Thyroid gland (tissue), 4 donors: Measurements from ENCODE around the gene GNG12. TPM values are rescaled to one million over a fixed set of nuclear protein-coding genes. Genes with fewer than 3 reads are reported as not detected.
"Not testable (repeated sequence)": the region's sequence is repeated elsewhere in the genome, so short reads cannot be mapped to it uniquely, and the experiment has no call there.

Experiments
- DNase-seq, 2 donors: peaks; one replicate each; pipeline ENCODE4 v3.0.0-alpha.2; 2019
- H3K27ac ChIP-seq, 3 donors: fragments of 200-600 bp; sonication (generic); 1 replicate in 2 of 3; 2 replicates in 1 of 3; pipeline ENCODE4 v1.5.1; 2016 to 2019; ENCODE audit warnings: mild to moderate bottlenecking in 1 of 3, moderate library complexity in 1 of 3
- H3K27me3 ChIP-seq: fragments of 200-600 bp; sonication (generic); one replicate; pipeline ENCODE4 v1.5.1; 2019
- H3K36me3 ChIP-seq, 2 donors: fragments of 200-600 bp; sonication (generic); one replicate each; pipeline ENCODE4 v1.5.1; 2016 to 2019
- H3K4me1 ChIP-seq, 2 donors: fragments of 200-600 bp; sonication (generic); one replicate each; pipeline ENCODE4 v1.5.1; 2017 to 2019
- H3K4me3 ChIP-seq, 3 donors: fragments of 200-600 bp; sonication (generic); replicated peaks in 1 of 3; 1 replicate in 2 of 3; 2 replicates in 1 of 3; pipeline ENCODE4 v1.5.1; 2016; ENCODE audit warnings: mild to moderate bottlenecking in 1 of 3
- H3K9me3 ChIP-seq: fragments of 200-600 bp; sonication (generic); one replicate; pipeline ENCODE4 v1.5.1; 2017
- CTCF ChIP-seq, 6 experiments: fragments of 200-600 bp in 3 of 6; fragments of 450-650 bp in 3 of 6; sonication (generic) in 3 of 6; IDR thresholded peaks; one replicate each; pipeline ENCODE4 v1.5.1; 2016 to 2019; ENCODE audit warnings: antibody characterized with exemption in 6 of 6, mild to moderate bottlenecking in 2 of 6, inconsistent platforms in 1 of 6, moderate library complexity in 1 of 6
- POLR2A ChIP-seq, 2 donors: fragments of 450-650 bp; IDR thresholded peaks; one replicate each; pipeline ENCODE4 v1.6.1; 2017; ENCODE audit warnings: antibody characterized with exemption in 2 of 2, mild to moderate bottlenecking in 2 of 2, moderate library complexity in 1 of 2
- WGBS, 2 donors: methylation state at CpG; one replicate each; pipeline ENCODE4 v1.1.5; 2017; 5-methylcytosine and 5-hydroxymethylcytosine counted together
- intact Hi-C: fragments of 100-400 bp; cut with DNase I; formaldehyde crosslinking; loops from one replicate; pipeline ENCODE4 v1.15.1; 2023
- total RNA-seq, 4 donors: library from RNA; depleted of rRNA; stranded (reverse); fragments of >200 nt; gene quantifications; one replicate each; pipeline ENCODE4 v1.2.3, GENCODE V29; 2016

GNG12 gene
- total RNA-seq, 4 donors from 2014 or later = 100 to 155 (median 127) TPM

DNA sequence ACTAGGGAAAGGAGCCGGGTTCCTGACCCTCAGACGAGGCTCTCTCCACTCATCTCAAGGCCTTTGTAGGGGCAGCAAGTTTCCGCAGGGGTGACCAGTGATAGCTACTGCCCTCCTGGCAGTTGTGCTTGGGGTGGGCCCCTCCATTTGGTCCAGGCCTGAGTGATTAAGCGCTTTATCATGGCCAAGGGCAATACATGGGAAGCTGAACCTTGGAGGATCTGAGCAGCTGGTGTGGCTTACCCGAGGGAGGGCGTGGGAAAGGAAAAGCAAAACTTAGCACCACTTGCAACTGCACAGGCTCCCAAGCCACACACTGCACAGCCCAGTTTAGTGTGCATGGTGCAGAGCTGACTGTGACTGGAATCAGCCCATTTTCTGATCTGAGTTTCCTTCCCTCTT is 100.5 kb downstream of the GNG12 start:
- H3K27me3 ChIP-seq = no peaks in the 10 kb centered on the region
- TF ChIP-seq POLR2A (IDR thresholded peaks at IDR 0.05) = no peak
- no peak for TF ChIP-seq CTCF (IDR thresholded peaks at IDR 0.05)
- peaks cover 12 to 19% of the 10 kb centered on the region in 2 donors for H3K4me1 ChIP-seq
- H3K9me3 ChIP-seq = no peaks in the 10 kb centered on the region
- no peak for DNase-seq
- H3K4me3 ChIP-seq = no peak overlapping the region
- 73 to 84% methylated on average over 4 to 6 of the region's 6 CpGs for WGBS, 2 donors
- intact Hi-C loops = no loop called here
- no peaks in the 10 kb centered on the region for H3K36me3 ChIP-seq
- H3K27ac ChIP-seq = no peak overlapping the region

DNA sequence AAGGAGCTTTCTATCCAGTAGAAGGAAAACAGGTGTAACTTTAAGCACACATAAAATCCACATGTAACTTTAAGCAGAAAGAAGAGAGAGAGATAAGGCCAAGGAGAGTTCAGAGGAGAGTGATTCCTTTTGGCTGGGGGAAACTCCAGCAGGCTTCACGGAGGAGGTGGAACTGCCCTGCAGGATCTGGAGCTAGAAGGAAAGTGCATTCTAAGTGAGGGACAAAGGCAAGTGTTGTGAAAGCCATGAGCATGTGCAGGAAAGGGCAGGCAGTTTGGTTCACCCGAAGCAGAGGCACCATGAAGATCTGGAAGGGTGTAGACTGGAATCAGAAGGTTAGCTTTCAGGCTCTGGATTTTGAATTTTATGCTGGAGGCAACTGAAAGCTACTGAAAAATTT is 101.9 kb downstream of the GNG12 start:
- TF ChIP-seq POLR2A (IDR thresholded peaks at IDR 0.05) (no peak), CTCF (IDR thresholded peaks at IDR 0.05) (no peak)
- 88 to 93% methylated on average over 2 of the region's 2 CpGs for WGBS, 2 donors
- no peaks in the 10 kb centered on the region for H3K36me3 ChIP-seq
- no peaks in the 10 kb centered on the region for H3K9me3 ChIP-seq
- DNase-seq = no peak
- no peak overlapping the region for H3K4me3 ChIP-seq
- no peak overlapping the region for H3K27ac ChIP-seq
- intact Hi-C loops = no loop called here
- H3K27me3 ChIP-seq = no peaks in the 10 kb centered on the region
- H3K4me1 ChIP-seq = peaks cover 8 to 11% of the 10 kb centered on the region in 2 donors

- 93% methylated on average over 9 of the region's 9 CpGs for WGBS, 2 donors
- H3K4me3 ChIP-seq, DNase-seq, H3K27ac ChIP-seq, H3K9me3 ChIP-seq, intact Hi-C loops, H3K27me3 ChIP-seq, H3K36me3 ChIP-seq, H3K4me1 ChIP-seq: not testable (repeated sequence)
Observed at GRCh38 chr1:67730312-67730711, 103.0 kb downstream of the GNG12 start.

GRCh38 chr1:67729872-67730271 is 103.4 kb downstream of the GNG12 start:
- H3K27me3 ChIP-seq = no peaks in the 10 kb centered on the region
- no peaks in the 10 kb centered on the region for H3K36me3 ChIP-seq
- no peak overlapping the region for H3K4me3 ChIP-seq
- no peak overlapping the region for H3K27ac ChIP-seq
- H3K4me1 ChIP-seq = peaks cover 0 to 7% of the 10 kb centered on the region in 2 donors
- intact Hi-C loops = no loop called here
- DNase-seq = no peak
- no peak for TF ChIP-seq POLR2A (IDR thresholded peaks at IDR 0.05)
- TF ChIP-seq CTCF (IDR thresholded peaks at IDR 0.05) = no peak
- 88 to 97% methylated on average over 2 of the region's 2 CpGs for WGBS, 2 donors
- no peaks in the 10 kb centered on the region for H3K9me3 ChIP-seq

- peak overlapping the region in 1 of 3 donors; percentile 1 for H3K27ac ChIP-seq
- no peak for TF ChIP-seq POLR2A (IDR thresholded peaks at IDR 0.05)
- no peak for TF ChIP-seq CTCF (IDR thresholded peaks at IDR 0.05)
Observed at GRCh38 chr1:67726224-67726623, 107.0 kb downstream of the GNG12 start.

More at GRCh38 chr1:67726224-67726623, 107.0 kb downstream of the GNG12 start:
- Histone ChIP-seq H3K27me3 (no peaks in the 10 kb centered on the region), H3K9me3 (no peaks in the 10 kb centered on the region), H3K4me3 (no peak overlapping the region), H3K36me3 (no peaks in the 10 kb centered on the region), H3K4me1 (peaks cover 0 to 33% of the 10 kb centered on the region in 2 donors)
- intact Hi-C loops = no loop called here
- no peak for DNase-seq
